GM19397 (cell line): Measurements from ENCODE around the gene LIN28B.

ENCODE experiments used
- ATAC-seq: cut with Tn5 transposase; IDR thresholded peaks from one replicate; pipeline ENCODE4 v1.9.1; 2021; ENCODE audit warnings: mild to moderate bottlenecking, moderate library complexity; ENCODE audit not compliant: unreplicated experiment

LIN28B gene

DNA sequence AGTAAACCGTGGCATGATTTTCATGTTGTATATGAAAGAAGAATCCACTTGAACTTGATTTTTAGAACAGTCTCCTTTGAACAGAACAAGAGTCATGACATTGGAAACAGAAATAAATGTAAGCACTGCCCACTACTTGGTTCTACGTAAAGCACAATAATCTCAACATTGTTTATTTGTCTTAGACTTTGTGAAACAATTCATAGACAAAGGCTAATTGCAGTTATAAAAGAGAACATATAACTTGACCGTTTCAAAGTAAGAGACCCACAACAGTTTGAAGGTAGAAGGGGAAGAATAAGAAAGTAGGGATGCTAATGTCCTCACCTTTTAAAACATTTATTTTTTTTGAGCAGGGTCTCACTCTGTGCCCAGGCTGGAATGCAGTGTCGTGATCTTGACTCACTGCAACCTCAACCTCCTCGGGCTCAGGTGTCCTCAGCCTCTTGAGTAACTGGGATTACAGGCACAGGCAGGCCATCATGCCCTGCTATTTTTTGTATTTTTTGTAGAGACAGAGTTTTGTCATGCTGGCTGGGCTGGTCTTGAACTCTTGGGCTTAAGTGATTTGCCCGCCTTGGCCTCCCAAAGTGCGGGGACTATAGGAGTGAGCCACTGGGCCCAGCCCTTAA lies 151.8 kb downstream of the LIN28B start:
- ATAC-seq = no peak

DNA sequence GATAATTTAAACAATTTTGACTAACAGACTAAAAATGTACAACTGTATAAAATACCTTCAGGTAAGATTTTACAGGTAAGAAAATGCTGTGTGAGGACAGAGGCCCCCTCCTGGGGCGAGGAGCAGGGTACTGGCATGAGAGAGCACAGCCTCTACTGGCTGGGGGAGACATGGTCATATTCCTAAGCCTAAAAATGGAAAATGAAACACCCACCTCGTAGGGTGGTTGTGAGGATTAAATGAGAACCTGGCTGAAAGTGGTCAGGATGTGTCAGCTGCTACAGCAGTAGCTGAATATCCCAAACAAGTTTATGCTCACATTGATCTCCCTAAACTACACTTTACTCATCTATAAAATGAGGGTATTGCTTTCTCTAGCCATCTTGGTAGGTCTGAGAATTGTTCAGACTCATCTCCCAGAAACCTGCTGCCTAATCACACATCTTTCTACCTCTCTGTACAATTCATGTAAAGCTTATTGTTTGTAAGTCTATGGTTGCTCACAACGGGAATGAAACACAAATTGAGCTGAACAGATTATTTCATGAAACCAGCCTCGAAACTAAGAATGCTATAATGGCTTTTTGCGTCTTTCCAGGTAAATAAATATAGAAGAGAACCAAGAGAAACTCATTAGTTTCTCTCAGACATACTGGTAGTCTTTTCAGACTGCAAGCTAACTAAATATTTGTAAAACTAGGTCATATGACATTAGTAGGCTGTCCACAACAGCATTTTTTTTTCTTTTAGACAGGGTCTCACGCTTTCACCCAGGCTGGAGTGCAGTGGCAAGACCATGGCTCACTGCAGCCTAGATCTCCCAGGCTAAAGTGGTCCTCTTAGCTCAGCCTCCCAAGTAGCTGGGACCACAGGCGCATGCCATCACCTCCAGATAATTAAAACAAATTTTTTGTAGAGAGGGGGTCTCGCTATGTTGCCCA lies 153.3 kb downstream of the LIN28B start:
- no peak for ATAC-seq

DNA sequence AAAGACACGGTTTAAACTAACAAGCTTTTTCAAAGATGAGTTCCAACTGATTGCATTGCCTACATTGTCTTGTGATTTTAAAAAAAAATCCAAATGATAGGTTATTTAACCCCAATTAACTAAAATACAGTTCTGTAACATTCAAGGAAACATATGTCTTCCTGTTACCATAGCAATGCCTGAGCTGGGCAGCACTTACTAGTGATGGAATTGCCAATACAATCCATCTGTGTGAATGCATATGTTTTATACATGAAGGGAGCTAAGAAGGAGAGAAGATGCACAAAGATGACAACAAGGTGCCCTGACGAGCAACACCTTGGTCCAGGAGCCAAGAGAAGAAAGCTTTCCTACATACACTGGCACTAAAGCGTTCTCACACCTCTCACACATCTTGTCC lies 154.2 kb downstream of the LIN28B start:
- ATAC-seq = no peak

DNA sequence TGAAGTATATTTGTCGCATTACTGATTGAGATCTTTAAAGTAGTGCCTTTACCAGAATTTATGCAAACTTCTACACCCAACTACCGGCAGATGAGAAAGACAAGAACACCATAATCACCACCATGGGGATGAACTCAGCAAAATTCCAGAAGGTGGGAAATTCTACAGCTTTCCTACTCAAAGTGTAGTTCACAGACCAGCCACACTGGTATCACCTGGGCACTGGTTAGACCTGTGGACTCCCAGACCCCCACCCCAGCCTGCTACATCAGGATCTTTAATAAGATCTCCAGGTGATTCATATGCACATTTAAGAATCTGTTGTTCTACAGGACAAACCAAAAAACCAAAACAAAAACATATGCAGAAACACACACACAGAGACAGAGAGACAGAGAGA lies 155.0 kb downstream of the LIN28B start:
- no peak for ATAC-seq

DNA sequence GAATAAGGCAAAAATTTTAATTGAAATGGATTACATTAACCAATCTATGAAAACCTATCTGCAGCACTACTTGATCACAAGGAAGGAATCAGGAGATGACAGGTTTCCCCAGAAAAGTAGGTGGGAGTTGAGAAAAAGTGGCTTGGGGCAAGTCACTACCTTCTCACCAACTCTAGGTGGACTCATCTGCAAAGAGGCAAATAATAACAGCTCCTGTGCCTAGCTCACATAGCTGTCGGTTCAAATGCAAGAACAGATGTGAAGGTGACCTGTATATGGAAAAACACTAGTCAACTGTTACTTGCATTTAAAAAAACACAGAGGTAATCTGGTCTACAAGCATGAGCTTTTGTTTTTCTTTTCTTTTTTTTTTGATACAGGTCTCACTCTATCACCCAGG lies 155.7 kb downstream of the LIN28B start:
- ATAC-seq = no peak

DNA sequence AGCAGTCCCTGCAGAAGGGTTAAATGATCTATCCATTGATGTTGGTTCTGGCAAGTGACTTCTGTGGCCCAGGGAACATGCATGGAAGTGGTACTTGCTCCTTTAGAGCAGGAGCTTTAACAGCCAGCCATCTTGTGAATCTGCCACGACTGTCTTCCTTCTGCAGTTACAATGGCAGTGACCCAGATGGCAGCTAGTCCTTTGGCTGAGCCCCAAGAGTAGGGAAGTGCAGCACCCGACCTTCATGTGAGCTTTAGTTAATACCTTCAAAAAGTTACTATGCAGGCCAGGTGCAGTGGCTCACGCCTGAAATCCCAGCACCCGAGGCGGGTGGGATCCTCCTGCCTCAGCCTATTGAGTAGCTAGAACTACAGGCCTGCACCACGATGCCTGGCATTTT lies 156.5 kb downstream of the LIN28B start:
- ATAC-seq = no peak

DNA sequence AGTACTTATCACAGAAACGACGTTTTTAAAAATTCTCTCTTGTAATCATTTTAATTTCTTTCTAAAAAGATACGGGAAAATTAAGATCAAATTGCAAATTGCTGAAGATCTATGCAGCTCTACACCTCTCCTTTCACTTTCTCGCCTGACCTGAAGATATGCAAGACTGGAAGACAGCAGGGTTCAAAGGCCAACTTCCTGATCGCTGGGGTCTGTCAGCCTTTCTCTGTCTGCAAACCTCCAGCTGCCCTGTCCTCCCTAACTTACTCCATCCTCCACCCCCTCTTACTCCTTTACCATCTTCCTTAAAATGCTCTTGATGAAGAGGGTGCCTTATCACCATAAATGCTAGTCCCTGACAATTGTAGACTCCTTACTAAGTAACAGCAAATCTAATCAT lies 159.2 kb downstream of the LIN28B start:
- ATAC-seq = no peak

DNA sequence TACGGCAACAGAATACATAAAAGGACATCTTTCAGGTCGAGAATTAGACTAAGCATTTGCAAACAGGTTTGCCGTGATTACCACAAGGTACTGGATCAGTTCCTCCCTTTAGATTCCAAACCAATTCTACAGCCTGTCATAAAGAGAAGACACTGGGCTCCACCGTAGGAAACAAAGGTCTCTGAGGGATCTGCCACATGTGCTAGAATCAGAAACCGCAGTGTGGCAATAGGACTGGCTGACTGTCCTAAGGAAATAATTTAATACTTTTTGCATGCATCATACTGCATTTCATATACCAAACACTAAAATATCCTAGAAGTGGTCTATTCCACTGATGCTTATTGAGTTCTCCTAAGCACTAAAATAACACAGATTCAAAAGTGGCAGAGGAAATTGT lies 163.7 kb downstream of the LIN28B start:
- ATAC-seq = no peak

DNA sequence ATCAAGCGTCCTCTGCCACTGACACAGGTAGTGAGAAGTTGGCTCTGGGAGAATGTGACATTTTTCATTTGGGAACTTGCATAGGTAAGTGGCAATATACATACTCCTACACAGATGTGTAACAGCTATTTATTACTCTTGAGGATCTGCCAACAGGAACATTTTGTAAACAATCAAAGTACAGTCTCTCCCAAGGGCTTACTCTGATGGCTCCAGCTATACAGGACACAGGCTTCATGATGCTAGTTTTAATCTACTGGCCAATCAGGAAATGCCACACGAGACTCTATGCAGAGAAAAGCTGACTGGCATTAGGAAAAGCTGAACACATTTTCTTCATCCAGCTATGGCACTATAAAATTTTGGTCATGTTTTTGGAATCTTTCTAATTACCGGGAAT lies 165.1 kb downstream of the LIN28B start:
- ATAC-seq = no peak

DNA sequence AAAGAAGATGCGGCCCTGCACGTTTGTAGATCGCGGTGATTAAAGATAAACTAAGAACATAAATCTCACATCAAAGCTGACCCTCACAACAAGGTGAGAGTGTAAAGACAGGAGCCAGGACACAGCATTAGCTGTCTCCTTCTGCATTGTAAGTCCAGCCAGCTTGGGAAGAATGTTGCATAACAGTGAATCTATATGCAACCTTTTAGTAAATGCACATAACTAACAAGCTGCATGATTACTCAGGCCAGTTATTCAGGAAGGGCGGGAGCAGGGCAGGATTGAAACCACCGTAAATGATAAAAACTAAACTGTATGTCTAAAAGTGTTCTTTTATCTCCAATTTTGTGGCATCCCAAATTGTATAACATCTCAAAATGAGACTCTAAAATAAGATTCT lies 165.8 kb downstream of the LIN28B start:
- ATAC-seq = no peak
